ENCODE results near the gene CA10.

DNA sequence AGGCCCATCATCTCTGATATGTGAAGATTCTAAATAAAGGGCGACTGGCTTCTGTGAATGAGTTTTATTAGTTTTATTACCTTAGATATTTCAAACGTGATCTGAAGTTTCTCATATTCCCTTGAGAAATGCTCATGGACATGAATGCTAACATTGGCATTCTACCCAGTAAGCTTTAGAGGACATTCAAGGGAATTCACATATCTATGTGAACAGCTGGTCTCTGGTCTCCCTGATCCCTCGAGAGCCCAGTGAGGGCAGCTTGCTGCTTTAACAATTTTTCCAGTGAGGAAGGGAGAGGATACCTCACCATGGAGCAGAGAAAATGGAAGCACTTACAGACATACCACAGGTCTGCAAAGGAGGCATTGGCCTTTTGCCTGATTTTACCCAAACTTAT is 312.7 kb downstream of the CA10 start:
- TF ChIP-seq, protein P1, sequence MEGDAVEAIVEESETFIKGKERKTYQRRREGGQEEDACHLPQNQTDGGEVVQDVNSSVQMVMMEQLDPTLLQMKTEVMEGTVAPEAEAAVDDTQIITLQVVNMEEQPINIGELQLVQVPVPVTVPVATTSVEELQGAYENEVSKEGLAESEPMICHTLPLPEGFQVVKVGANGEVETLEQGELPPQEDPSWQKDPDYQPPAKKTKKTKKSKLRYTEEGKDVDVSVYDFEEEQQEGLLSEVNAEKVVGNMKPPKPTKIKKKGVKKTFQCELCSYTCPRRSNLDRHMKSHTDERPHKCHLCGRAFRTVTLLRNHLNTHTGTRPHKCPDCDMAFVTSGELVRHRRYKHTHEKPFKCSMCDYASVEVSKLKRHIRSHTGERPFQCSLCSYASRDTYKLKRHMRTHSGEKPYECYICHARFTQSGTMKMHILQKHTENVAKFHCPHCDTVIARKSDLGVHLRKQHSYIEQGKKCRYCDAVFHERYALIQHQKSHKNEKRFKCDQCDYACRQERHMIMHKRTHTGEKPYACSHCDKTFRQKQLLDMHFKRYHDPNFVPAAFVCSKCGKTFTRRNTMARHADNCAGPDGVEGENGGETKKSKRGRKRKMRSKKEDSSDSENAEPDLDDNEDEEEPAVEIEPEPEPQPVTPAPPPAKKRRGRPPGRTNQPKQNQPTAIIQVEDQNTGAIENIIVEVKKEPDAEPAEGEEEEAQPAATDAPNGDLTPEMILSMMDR (IDR thresholded peaks at IDR 0.05) = no peak
- no peak for TF ChIP-seq POLR2A (IDR thresholded peaks at IDR 0.05)
- TF ChIP-seq POLR2AphosphoS5 (IDR thresholded peaks at IDR 0.05) = no peak
- TF ChIP-seq EP300 (IDR thresholded peaks at IDR 0.05) = no peak

Measured in gastroesophageal sphincter (tissue), 3 donors.